ENCODE results near the gene ANKS1B. TPM values are rescaled to one million over a fixed set of nuclear protein-coding genes. Genes with fewer than 3 reads are reported as not detected.

ANKS1B gene
- total RNA-seq, 5 donors from 2014 or later (not counting 1 experiment from before 2014, with no cell fraction given) = 0.18 to 0.47 (median 0.19) TPM; not detected in 2

- ATAC-seq (replicated peaks in 1 of 4) (no peak), DNase-seq (peak in 1 of 35 experiments; percentile 15)
- Histone ChIP-seq H3K27me3 (replicated peaks in 1 of 2; ENCODE audit: control insufficient read depth in 2 of 2, extremely low read depth in 1 of 2, insufficient read depth in 2 of 2, low read length in 1 of 2) (no peaks in the 10 kb centered on the region), H3K36me3 (ENCODE audit: control insufficient read depth in 2 of 2, extremely low read depth in 1 of 2, insufficient read depth in 1 of 2, low read length in 1 of 2) (no peaks in the 10 kb centered on the region), H3K4me3 (ENCODE audit: control insufficient read depth in 1 of 2, extremely low read depth in 1 of 2, low read length in 1 of 2) (no peak overlapping the region), H3K27ac (ENCODE audit: low read length) (no peak overlapping the region), H3K4me1 (ENCODE audit: control insufficient read depth in 1 of 2, extremely low read depth in 1 of 2, insufficient read depth in 2 of 2, low read length in 2 of 2) (no peaks in the 10 kb centered on the region), H3K9me3 (no peaks in the 10 kb centered on the region)
- H3K36me3 Mint-ChIP-seq = no peaks in the 10 kb centered on the region
- H3K27ac Mint-ChIP-seq = no peak overlapping the region
- no peaks in the 10 kb centered on the region for H3K9me3 Mint-ChIP-seq
- peaks cover 0 to 1% (median 0%) of the 10 kb centered on the region in 3 donors for H3K4me1 Mint-ChIP-seq
- H3K4me3 Mint-ChIP-seq = no peak overlapping the region
- CTCF ChIA-PET = interaction anchor here in 1 of 2 donors (1.1 kb wide), 1 partner anchor 432 kb away, joined by 5 read pairs; no protein-coding TSS in a partner anchor
- 54% methylated on average over 2 of the region's 6 CpGs for WGBS (ENCODE audit: insufficient coverage)
- H3K27me3 Mint-ChIP-seq = peaks cover 0 to 3% of the 10 kb centered on the region in 2 donors
- POLR2A ChIA-PET = no interaction called here
These were observed 985.9 kb downstream of the ANKS1B start for GRCh38 chr12:98998697-98999299.

GRCh38 chr12:98997899-98998298 lies 986.8 kb downstream of the ANKS1B start:
- Mint-ChIP-seq H3K4me3 (no peak overlapping the region), H3K27ac (no peak overlapping the region), H3K4me1 (peaks cover 0 to 1% (median 0%) of the 10 kb centered on the region in 3 donors)

GRCh38 chr12:98990648-98991047 lies 994.1 kb downstream of the ANKS1B start:
- WGBS (ENCODE audit: insufficient coverage) = 94% methylated on average over 3 of the region's 3 CpGs
- CTCF ChIA-PET = no interaction called here

More at GRCh38 chr12:98997899-98998298, 986.8 kb downstream of the ANKS1B start:
- 83% methylated on average over 1 of the region's 1 CpG for WGBS (ENCODE audit: insufficient coverage)
- ATAC-seq (replicated peaks in 1 of 4) = no peak
- Histone ChIP-seq H3K9me3 (no peaks in the 10 kb centered on the region), H3K27ac (ENCODE audit: low read length) (no peak overlapping the region), H3K27me3 (replicated peaks in 1 of 2; ENCODE audit: control insufficient read depth in 2 of 2, extremely low read depth in 1 of 2, insufficient read depth in 2 of 2, low read length in 1 of 2) (no peaks in the 10 kb centered on the region), H3K4me1 (ENCODE audit: control insufficient read depth in 1 of 2, extremely low read depth in 1 of 2, insufficient read depth in 2 of 2, low read length in 2 of 2) (no peaks in the 10 kb centered on the region), H3K4me3 (ENCODE audit: control insufficient read depth in 1 of 2, extremely low read depth in 1 of 2, low read length in 1 of 2) (no peak overlapping the region), H3K36me3 (ENCODE audit: control insufficient read depth in 2 of 2, extremely low read depth in 1 of 2, insufficient read depth in 1 of 2, low read length in 1 of 2) (no peaks in the 10 kb centered on the region)
- Mint-ChIP-seq H3K27me3 (peaks cover 0 to 3% of the 10 kb centered on the region in 2 donors), H3K9me3 (no peaks in the 10 kb centered on the region), H3K36me3 (no peaks in the 10 kb centered on the region)
- ChIA-PET POLR2A (interaction anchor here in 1 of 2 donors (0.9 kb wide), 1 partner anchor 83 kb away, joined by 6 read pairs; no protein-coding TSS in a partner anchor), CTCF (interaction anchor here (0.6 to 1.1 kb wide), 2 partner anchors 8 to 431 kb away, joined by 3 to 5 read pairs; no protein-coding TSS in a partner anchor)
- DNase-seq = no peak

GRCh38 chr12:98985156-98985555 lies 999.6 kb downstream of the ANKS1B start:
- no peaks in the 10 kb centered on the region for H3K27me3 ChIP-seq (replicated peaks in 1 of 2; ENCODE audit: control insufficient read depth in 2 of 2, extremely low read depth in 1 of 2, insufficient read depth in 2 of 2, low read length in 1 of 2)
- H3K27me3 Mint-ChIP-seq = peaks cover 4 to 5% of the 10 kb centered on the region in 2 donors
- no peak overlapping the region for H3K4me3 ChIP-seq (ENCODE audit: control insufficient read depth in 1 of 2, extremely low read depth in 1 of 2, low read length in 1 of 2)
- ATAC-seq (replicated peaks in 1 of 4) (no peak), DNase-seq (no peak)
- no peaks in the 10 kb centered on the region for H3K36me3 ChIP-seq (ENCODE audit: control insufficient read depth in 2 of 2, extremely low read depth in 1 of 2, insufficient read depth in 1 of 2, low read length in 1 of 2)
- H3K4me1 Mint-ChIP-seq = no peaks in the 10 kb centered on the region
- CTCF ChIA-PET = no interaction called here
- H3K4me1 ChIP-seq (ENCODE audit: control insufficient read depth in 1 of 2, extremely low read depth in 1 of 2, insufficient read depth in 2 of 2, low read length in 2 of 2) = no peaks in the 10 kb centered on the region
- WGBS (ENCODE audit: insufficient coverage) = no CpG with 5 or more reads among the region's 2 CpGs
- no peak overlapping the region for H3K4me3 Mint-ChIP-seq
- H3K9me3 ChIP-seq = no peaks in the 10 kb centered on the region
- H3K27ac ChIP-seq (ENCODE audit: low read length) = no peak overlapping the region
- no peak overlapping the region for H3K27ac Mint-ChIP-seq
- no peaks in the 10 kb centered on the region for H3K36me3 Mint-ChIP-seq
- POLR2A ChIA-PET = no interaction called here
- peaks cover 0 to 9% (median 6%) of the 10 kb centered on the region in 3 donors for H3K9me3 Mint-ChIP-seq

More at GRCh38 chr12:98990648-98991047, 994.1 kb downstream of the ANKS1B start:
- Histone ChIP-seq H3K27me3 (replicated peaks in 1 of 2; ENCODE audit: control insufficient read depth in 2 of 2, extremely low read depth in 1 of 2, insufficient read depth in 2 of 2, low read length in 1 of 2) (no peaks in the 10 kb centered on the region), H3K27ac (ENCODE audit: low read length) (no peak overlapping the region), H3K4me3 (ENCODE audit: control insufficient read depth in 1 of 2, extremely low read depth in 1 of 2, low read length in 1 of 2) (no peak overlapping the region), H3K36me3 (ENCODE audit: control insufficient read depth in 2 of 2, extremely low read depth in 1 of 2, insufficient read depth in 1 of 2, low read length in 1 of 2) (no peaks in the 10 kb centered on the region), H3K4me1 (ENCODE audit: control insufficient read depth in 1 of 2, extremely low read depth in 1 of 2, insufficient read depth in 2 of 2, low read length in 2 of 2) (no peaks in the 10 kb centered on the region), H3K9me3 (no peaks in the 10 kb centered on the region)
- ATAC-seq (replicated peaks in 1 of 4) (no peak), DNase-seq (no peak)
- Mint-ChIP-seq H3K9me3 (peaks cover 0 to 6% (median 6%) of the 10 kb centered on the region in 3 donors), H3K36me3 (no peaks in the 10 kb centered on the region), H3K4me1 (no peaks in the 10 kb centered on the region), H3K4me3 (no peak overlapping the region), H3K27ac (no peak overlapping the region), H3K27me3 (peaks cover 4 to 12% of the 10 kb centered on the region in 2 donors)
- POLR2A ChIA-PET = no interaction called here

GRCh38 chr12:98983647-98984046 lies 1001.1 kb downstream of the ANKS1B start:
- H3K36me3 ChIP-seq (ENCODE audit: control insufficient read depth in 2 of 2, extremely low read depth in 1 of 2, insufficient read depth in 1 of 2, low read length in 1 of 2) = no peaks in the 10 kb centered on the region
- ChIA-PET POLR2A (no interaction called here), CTCF (no interaction called here)
- no peaks in the 10 kb centered on the region for H3K36me3 Mint-ChIP-seq
- peaks cover 0 to 9% (median 6%) of the 10 kb centered on the region in 3 donors for H3K9me3 Mint-ChIP-seq
- H3K4me1 Mint-ChIP-seq = no peaks in the 10 kb centered on the region
- no peak overlapping the region for H3K4me3 Mint-ChIP-seq
- no peak overlapping the region for H3K4me3 ChIP-seq (ENCODE audit: control insufficient read depth in 1 of 2, extremely low read depth in 1 of 2, low read length in 1 of 2)
- H3K27me3 Mint-ChIP-seq = no peaks in the 10 kb centered on the region
- no CpG with 5 or more reads among the region's 1 CpG for WGBS (ENCODE audit: insufficient coverage)
- no peaks in the 10 kb centered on the region for H3K4me1 ChIP-seq (ENCODE audit: control insufficient read depth in 1 of 2, extremely low read depth in 1 of 2, insufficient read depth in 2 of 2, low read length in 2 of 2)
- H3K27ac Mint-ChIP-seq = no peak overlapping the region
- ATAC-seq (replicated peaks in 1 of 4) (no peak), DNase-seq (no peak)
- H3K27ac ChIP-seq (ENCODE audit: low read length) = no peak overlapping the region
- H3K27me3 ChIP-seq (replicated peaks in 1 of 2; ENCODE audit: control insufficient read depth in 2 of 2, extremely low read depth in 1 of 2, insufficient read depth in 2 of 2, low read length in 1 of 2) = no peaks in the 10 kb centered on the region
- H3K9me3 ChIP-seq = no peaks in the 10 kb centered on the region

GRCh38 chr12:98980508-98980907 lies 1004.2 kb downstream of the ANKS1B start:
- H3K9me3 ChIP-seq = no peaks in the 10 kb centered on the region
- no peaks in the 10 kb centered on the region for H3K4me1 ChIP-seq (ENCODE audit: control insufficient read depth in 1 of 2, extremely low read depth in 1 of 2, insufficient read depth in 2 of 2, low read length in 2 of 2)
- Mint-ChIP-seq H3K27ac (no peak overlapping the region), H3K27me3 (no peaks in the 10 kb centered on the region), H3K4me3 (no peak overlapping the region), H3K36me3 (no peaks in the 10 kb centered on the region), H3K4me1 (no peaks in the 10 kb centered on the region), H3K9me3 (peaks cover 0 to 2% (median 0%) of the 10 kb centered on the region in 3 donors)
- H3K36me3 ChIP-seq (ENCODE audit: control insufficient read depth in 2 of 2, extremely low read depth in 1 of 2, insufficient read depth in 1 of 2, low read length in 1 of 2) = no peaks in the 10 kb centered on the region
- POLR2A ChIA-PET = no interaction called here
- no peaks in the 10 kb centered on the region for H3K27me3 ChIP-seq (replicated peaks in 1 of 2; ENCODE audit: control insufficient read depth in 2 of 2, extremely low read depth in 1 of 2, insufficient read depth in 2 of 2, low read length in 1 of 2)
- no peak overlapping the region for H3K27ac ChIP-seq (ENCODE audit: low read length)
- H3K4me3 ChIP-seq (ENCODE audit: control insufficient read depth in 1 of 2, extremely low read depth in 1 of 2, low read length in 1 of 2) = no peak overlapping the region
- DNase-seq (no peak), ATAC-seq (replicated peaks in 1 of 4) (no peak)
- CTCF ChIA-PET = interaction anchor here in 1 of 2 donors (0.5 kb wide), 1 partner anchor 590 kb away, joined by 8 read pairs; no protein-coding TSS in a partner anchor
